ENCODE data around the gene NTM.
"Not testable (repeated sequence)": the region's sequence is repeated elsewhere in the genome, so short reads cannot be mapped to it uniquely, and the experiment has no call there.

Gene NTM

GRCh38 chr11:131675121-131675888 lies 304.9 kb downstream of the NTM start:
- no peak for DNase-seq

GRCh38 chr11:131677828-131678470 lies 307.5 kb downstream of the NTM start:
- no peak for DNase-seq

GRCh38 chr11:131678658-131679340 lies 308.4 kb downstream of the NTM start:
- DNase-seq = no peak

- DNase-seq = not testable (repeated sequence)
These were observed 310.0 kb downstream of the NTM start for GRCh38 chr11:131680448-131680847.

GRCh38 chr11:131681920-131682319 lies 311.5 kb downstream of the NTM start:
- DNase-seq = no peak

- DNase-seq = no peak
These were observed 312.1 kb downstream of the NTM start for GRCh38 chr11:131682373-131683015.

- DNase-seq = no peak
These were observed 312.7 kb downstream of the NTM start for GRCh38 chr11:131683131-131683530.

GRCh38 chr11:131683666-131684065 lies 313.3 kb downstream of the NTM start:
- DNase-seq = no peak

GRCh38 chr11:131684111-131685060 lies 314.0 kb downstream of the NTM start:
- no peak for DNase-seq

GRCh38 chr11:131685206-131685605 lies 314.8 kb downstream of the NTM start:
- no peak for DNase-seq

- no peak for DNase-seq
These were observed 315.5 kb downstream of the NTM start for GRCh38 chr11:131685906-131686305.

GRCh38 chr11:131686836-131687235 lies 316.4 kb downstream of the NTM start:
- no peak for DNase-seq

GRCh38 chr11:131687291-131688047 lies 317.1 kb downstream of the NTM start:
- DNase-seq = no peak

GRCh38 chr11:131688048-131688693 lies 317.8 kb downstream of the NTM start:
- DNase-seq = no peak

- DNase-seq = no peak
These were observed 318.9 kb downstream of the NTM start for GRCh38 chr11:131689049-131689925.

GRCh38 chr11:131690362-131690761 lies 319.9 kb downstream of the NTM start:
- no peak for DNase-seq

GRCh38 chr11:131690776-131691175 lies 320.4 kb downstream of the NTM start:
- DNase-seq = no peak

GRCh38 chr11:131691181-131692041 lies 321.0 kb downstream of the NTM start:
- no peak for DNase-seq

GRCh38 chr11:131692151-131692550 lies 321.7 kb downstream of the NTM start:
- no peak for DNase-seq
